Astrocyte of the spinal cord (primary cell): ENCODE measurements around the gene TTC33.

Experiments
- DNase-seq: peaks from one replicate; pipeline ENCODE4 v3.0.0; 2011; ENCODE audit warnings: low read depth, low spot score
- H3K4me3 ChIP-seq: 2 replicates; pipeline ENCODE4 v1.5.1; 2011; ENCODE audit warnings: low read depth, mild to moderate bottlenecking, low read length, moderate library complexity
- in situ Hi-C: cut with HindIII; loops from 2 replicates; pipeline ENCODE4 v1.10.0; 2017; ENCODE audit warnings: low sequenced_read_pairs
- TF ChIP-seq, protein P1 (sequence below): IDR thresholded peaks from 2 replicates; pipeline ENCODE4 v1.5.1; 2012; ENCODE audit warnings: low read depth, mild to moderate bottlenecking, low read length, inconsistent platforms

The TTC33 gene

DNA sequence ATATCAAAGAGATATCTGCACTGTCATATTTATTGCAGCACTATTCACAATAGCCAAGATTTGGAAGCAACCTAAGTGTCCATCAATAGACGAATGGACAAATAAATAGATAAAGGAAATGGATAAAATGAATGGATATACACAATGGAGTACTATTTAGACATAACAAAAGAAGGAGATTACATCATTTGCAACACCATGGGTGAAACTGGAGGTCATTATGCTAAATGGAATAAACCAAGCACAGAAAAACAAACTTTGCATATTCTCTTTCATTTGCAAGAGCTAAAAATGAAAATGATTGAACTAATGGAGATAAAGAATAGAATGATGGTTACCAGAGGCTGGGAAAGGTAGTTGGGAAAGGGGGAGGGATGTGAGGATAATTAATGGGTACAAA, 231.1 kb downstream of the TTC33 start:
- in situ Hi-C loops, result no loop called here
- TF ChIP-seq, protein P1, sequence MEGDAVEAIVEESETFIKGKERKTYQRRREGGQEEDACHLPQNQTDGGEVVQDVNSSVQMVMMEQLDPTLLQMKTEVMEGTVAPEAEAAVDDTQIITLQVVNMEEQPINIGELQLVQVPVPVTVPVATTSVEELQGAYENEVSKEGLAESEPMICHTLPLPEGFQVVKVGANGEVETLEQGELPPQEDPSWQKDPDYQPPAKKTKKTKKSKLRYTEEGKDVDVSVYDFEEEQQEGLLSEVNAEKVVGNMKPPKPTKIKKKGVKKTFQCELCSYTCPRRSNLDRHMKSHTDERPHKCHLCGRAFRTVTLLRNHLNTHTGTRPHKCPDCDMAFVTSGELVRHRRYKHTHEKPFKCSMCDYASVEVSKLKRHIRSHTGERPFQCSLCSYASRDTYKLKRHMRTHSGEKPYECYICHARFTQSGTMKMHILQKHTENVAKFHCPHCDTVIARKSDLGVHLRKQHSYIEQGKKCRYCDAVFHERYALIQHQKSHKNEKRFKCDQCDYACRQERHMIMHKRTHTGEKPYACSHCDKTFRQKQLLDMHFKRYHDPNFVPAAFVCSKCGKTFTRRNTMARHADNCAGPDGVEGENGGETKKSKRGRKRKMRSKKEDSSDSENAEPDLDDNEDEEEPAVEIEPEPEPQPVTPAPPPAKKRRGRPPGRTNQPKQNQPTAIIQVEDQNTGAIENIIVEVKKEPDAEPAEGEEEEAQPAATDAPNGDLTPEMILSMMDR, result no peak
- no peak overlapping the region for H3K4me3 ChIP-seq
- no peak for DNase-seq

DNA sequence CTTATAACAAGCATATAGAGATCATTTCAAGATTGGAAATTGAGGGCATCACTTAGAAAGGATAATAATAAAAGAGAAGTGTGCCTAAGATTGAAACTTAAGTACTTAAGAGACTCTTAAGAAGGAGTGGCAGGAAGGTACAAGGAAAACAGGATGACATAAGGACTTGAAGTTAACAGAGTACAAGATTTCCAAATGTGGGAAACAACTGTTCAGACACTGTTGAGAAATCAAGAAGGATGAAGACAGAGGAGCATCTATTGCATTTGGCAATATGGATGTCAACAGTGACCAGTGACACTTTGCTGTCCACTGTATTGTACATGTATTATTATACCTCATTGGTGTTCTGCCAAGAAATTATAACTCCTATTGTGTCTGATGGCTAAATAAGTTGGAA, 233.8 kb downstream of the TTC33 start:
- no peak for DNase-seq
- TF ChIP-seq, protein P1, result no peak
- in situ Hi-C loops, result no loop called here
- no peak overlapping the region for H3K4me3 ChIP-seq

DNA sequence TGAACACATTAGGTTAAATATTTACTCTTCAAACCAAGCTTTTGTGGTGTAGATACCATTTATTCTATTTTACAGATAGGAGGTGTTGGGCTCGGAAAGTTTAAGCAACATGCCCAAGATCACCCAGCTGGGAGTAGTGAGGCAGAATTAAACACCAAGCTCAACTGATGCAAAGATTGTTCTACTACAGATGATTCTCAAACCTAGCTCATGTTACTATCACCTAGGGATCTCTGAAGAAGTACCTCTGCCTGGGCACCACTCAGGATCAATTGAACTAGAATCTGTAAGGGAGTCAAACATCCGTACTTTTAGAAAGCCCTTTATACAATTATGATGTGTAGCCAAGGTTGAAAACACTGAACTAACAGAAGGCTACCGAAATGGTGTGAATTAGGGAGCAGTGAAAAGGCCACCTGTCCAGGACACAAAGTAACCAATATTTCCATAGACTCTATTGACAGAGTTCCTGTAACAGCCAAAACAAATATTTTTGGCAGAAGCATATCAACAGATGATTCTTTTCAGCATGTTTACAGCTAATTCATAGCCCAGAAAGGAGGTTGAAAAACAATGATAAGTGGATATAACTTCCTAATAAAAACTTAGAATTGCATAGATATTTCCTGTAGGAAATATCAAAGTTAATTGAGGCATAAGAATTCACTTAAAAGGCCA, 234.5 kb downstream of the TTC33 start:
- in situ Hi-C loops, result no loop called here
- H3K4me3 ChIP-seq, result no peak overlapping the region
- TF ChIP-seq, protein P1, result no peak
- DNase-seq, result no peak

DNA sequence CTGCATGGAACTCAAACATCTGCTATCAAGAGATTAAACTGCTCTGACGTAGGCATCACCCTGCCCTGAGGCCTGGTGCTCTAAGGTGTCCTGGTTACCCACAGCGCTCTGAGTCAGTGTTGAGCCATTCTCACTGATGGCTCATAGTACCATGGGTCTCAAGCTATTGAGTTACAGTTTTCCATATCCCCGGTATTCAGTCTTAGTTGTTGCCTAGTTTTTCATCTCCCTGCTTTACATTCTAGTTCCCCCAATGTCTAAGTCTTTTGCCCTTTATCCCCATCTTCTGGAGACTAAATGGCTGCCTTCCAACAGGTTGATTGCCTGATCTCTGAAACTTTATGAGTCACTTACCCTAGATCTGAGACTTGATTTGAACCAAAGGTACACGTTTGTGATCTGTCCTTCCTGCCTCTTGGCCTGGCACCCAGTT, 237.3 kb downstream of the TTC33 start:
- TF ChIP-seq, protein P1, result no peak
- no peak overlapping the region for H3K4me3 ChIP-seq
- peak; percentile 53 for DNase-seq
- in situ Hi-C loops, result no loop called here

DNA sequence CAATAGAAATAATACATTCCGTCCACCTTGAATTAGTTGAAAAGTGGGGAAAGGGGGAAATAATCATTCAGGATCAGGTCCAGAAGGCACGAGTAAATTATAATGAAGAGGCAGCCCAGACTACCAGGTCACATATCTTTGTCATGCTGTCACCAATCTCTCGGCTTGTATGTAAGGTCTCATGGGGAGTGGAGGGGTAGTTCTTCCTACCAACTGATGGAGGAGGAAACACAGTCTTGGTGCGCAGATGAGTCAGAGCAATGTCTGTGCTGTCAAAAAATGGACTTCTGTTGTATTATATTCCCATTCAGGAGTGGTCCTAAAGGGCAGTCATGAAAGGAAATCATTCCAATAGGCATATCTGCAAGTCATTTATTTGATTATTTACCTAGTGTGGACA, 240.3 kb downstream of the TTC33 start:
- in situ Hi-C loops, result no loop called here
- DNase-seq, result no peak
- no peak overlapping the region for H3K4me3 ChIP-seq
- TF ChIP-seq, protein P1, result no peak

DNA sequence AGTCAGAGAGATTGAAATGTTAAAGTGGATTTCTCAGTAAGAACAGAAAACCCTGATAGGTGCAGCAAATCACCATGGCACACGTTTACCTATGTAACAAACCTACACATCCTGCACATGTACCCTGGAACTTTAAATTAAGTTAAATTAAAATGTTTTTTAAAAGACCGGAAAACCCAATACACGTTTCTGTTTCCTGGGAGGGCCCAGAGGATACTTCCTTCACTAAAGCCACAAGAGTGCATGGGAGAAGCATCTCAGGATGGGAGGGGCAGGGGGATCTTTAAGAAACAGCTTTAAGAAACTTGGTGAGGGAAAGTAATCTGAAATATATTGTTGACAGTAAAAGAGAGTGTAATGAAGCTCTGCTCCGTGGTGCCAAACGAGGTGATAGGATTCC, 240.8 kb downstream of the TTC33 start:
- in situ Hi-C loops, result no loop called here
- TF ChIP-seq, protein P1, result no peak
- no peak overlapping the region for H3K4me3 ChIP-seq
- DNase-seq, result no peak
